ENCODE results near the gene SLC35A1.

The SLC35A1 gene

DNA sequence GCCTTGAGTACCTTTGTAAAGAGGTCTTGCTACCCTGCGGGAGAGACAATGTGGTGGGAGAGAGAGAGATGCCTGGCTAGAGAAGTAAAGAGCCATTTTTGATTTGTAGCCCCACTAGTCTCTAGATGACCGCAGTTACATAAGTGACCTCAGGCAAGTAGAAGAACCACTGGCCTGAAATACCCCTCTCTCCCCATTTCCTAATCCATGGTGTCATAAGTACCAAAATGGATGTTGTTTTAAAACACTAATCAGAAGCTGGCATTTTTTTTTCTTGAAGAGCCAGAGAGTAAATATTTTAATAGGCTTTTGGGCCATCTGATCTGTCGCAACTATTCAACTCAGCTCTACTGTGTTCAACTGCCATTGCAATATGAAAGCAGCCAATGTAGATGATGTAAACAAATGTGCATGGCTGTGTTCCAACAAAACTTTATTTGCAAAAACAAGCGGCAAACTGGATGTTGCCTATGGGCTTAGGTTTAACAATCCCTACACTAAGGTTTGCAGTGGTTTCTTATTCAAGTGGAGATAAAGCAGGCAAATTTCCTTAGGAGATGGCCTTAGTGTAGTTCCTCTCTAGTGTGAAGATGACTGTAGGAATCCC is 80.5 kb downstream of the SLC35A1 start:
- DNase-seq: no peak
- H3K4me2 ChIP-seq (ENCODE audit: low read length): no peak overlapping the region
- no peak overlapping the region for H3K23ac ChIP-seq (ENCODE audit: low read length)
- no peak overlapping the region for H2AK5ac ChIP-seq (ENCODE audit: low read length)
- H3K18ac ChIP-seq (ENCODE audit: low read length): no peak overlapping the region
- no peak overlapping the region for H3K14ac ChIP-seq (ENCODE audit: low read length)
- no CpG with 5 or more reads among the region's 4 CpGs for WGBS (ENCODE audit: extremely low coverage, insufficient coverage, insufficient read length)
- no peak overlapping the region for H3K27ac ChIP-seq (ENCODE audit: low read depth, low read length)
- H3K4me1 ChIP-seq (ENCODE audit: control insufficient read depth in 1 of 2, insufficient read depth in 2 of 2, low read length in 2 of 2): peaks cover 0 to under 1% of the 10 kb centered on the region in 2 experiments
- no peak overlapping the region for H2BK120ac ChIP-seq (ENCODE audit: insufficient read depth, low read length, poor library complexity)
- H2AFZ ChIP-seq (ENCODE audit: insufficient read depth, low read length, poor library complexity): no peak overlapping the region
- no peak overlapping the region for H3K9ac ChIP-seq (ENCODE audit: low read length)
- H4K8ac ChIP-seq (ENCODE audit: low read depth, low read length): no peak overlapping the region
- H4K12ac ChIP-seq (ENCODE audit: low read depth, low read length): no peak overlapping the region
- H3K79me2 ChIP-seq (ENCODE audit: control insufficient read depth, insufficient read depth, low read length, poor library complexity): no peaks in the 10 kb centered on the region
- H3K79me1 ChIP-seq (ENCODE audit: low read length): no peaks in the 10 kb centered on the region
- H2BK12ac ChIP-seq (ENCODE audit: low read length): no peak overlapping the region
- no peaks in the 10 kb centered on the region for H3K27me3 ChIP-seq (ENCODE audit: insufficient read depth, low read length)
- no peaks in the 10 kb centered on the region for H3K9me3 ChIP-seq (ENCODE audit: insufficient read depth, low read depth, low read length)
- no peak overlapping the region for H3K4me3 ChIP-seq (ENCODE audit: low read depth, low read length)
- no peak overlapping the region for H2BK5ac ChIP-seq (ENCODE audit: low read depth, low read length, poor library complexity)
- H3K4ac ChIP-seq (ENCODE audit: low read depth, low read length): peak overlapping the region; percentile 27
- no peak overlapping the region for H4K91ac ChIP-seq (ENCODE audit: low read depth, low read length)
- peaks cover 10 to 11% of the 10 kb centered on the region in 2 experiments for H3K36me3 ChIP-seq (ENCODE audit: control insufficient read depth in 1 of 2, insufficient read depth in 2 of 2, low read length in 2 of 2)

DNA sequence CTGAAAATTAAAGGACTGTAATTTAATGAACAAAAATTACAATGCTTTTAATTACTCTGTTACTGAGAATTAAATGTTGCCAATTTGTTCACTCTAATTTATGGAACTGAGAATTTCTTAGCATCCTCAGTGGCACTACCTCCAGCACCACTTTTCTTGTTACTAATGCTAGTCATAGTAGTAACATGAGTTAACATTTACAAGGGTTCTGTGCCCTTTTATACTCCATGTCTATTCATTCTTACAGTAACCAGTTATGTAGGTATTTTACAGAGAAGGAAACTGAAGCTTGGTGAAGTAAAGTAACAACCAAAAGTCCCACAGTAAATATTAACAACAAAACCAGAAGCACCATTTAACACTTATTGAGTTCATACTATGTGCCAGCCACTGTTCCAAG is 82.7 kb downstream of the SLC35A1 start:
- Histone ChIP-seq H3K23ac (ENCODE audit: low read length) (no peak overlapping the region), H3K27ac (ENCODE audit: low read depth, low read length) (no peak overlapping the region), H3K27me3 (ENCODE audit: insufficient read depth, low read length) (no peaks in the 10 kb centered on the region), H3K4me3 (ENCODE audit: low read depth, low read length) (no peak overlapping the region), H3K4ac (ENCODE audit: low read depth, low read length) (no peak overlapping the region), H3K79me1 (ENCODE audit: low read length) (no peaks in the 10 kb centered on the region), H3K4me1 (ENCODE audit: control insufficient read depth in 1 of 2, insufficient read depth in 2 of 2, low read length in 2 of 2) (peaks cover 0 to 2% of the 10 kb centered on the region in 2 experiments), H2AK5ac (ENCODE audit: low read length) (no peak overlapping the region), H2BK5ac (ENCODE audit: low read depth, low read length, poor library complexity) (no peak overlapping the region), H3K36me3 (ENCODE audit: control insufficient read depth in 1 of 2, insufficient read depth in 2 of 2, low read length in 2 of 2) (peaks cover 9 to 10% of the 10 kb centered on the region in 2 experiments), H3K18ac (ENCODE audit: low read length) (no peak overlapping the region), H3K79me2 (ENCODE audit: control insufficient read depth, insufficient read depth, low read length, poor library complexity) (no peaks in the 10 kb centered on the region), H4K8ac (ENCODE audit: low read depth, low read length) (no peak overlapping the region), H2AFZ (ENCODE audit: insufficient read depth, low read length, poor library complexity) (no peak overlapping the region), H4K91ac (ENCODE audit: low read depth, low read length) (no peak overlapping the region), H3K9me3 (ENCODE audit: insufficient read depth, low read depth, low read length) (no peaks in the 10 kb centered on the region), H2BK12ac (ENCODE audit: low read length) (no peak overlapping the region), H4K12ac (ENCODE audit: low read depth, low read length) (no peak overlapping the region), H3K4me2 (ENCODE audit: low read length) (no peak overlapping the region), H3K14ac (ENCODE audit: low read length) (no peak overlapping the region), H2BK120ac (ENCODE audit: insufficient read depth, low read length, poor library complexity) (no peak overlapping the region), H3K9ac (ENCODE audit: low read length) (no peak overlapping the region)
- no peak for DNase-seq

DNA sequence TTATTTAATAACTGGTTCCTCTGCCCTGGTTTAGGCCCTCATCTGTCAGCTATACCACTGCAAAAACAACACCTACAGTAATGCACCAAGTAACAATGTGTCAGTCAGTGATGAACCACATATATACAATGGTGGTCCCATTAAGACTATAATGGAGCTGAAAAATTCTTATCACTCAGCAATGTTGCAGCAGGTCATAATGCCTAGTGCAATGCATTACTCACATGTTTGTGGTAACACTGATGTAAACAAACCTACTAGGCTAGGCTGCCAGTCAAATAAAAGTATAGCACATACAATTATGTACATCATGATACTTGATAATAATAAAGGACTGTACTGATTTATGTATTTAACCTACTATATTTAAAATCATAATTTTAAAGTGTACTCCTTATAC is 85.7 kb downstream of the SLC35A1 start:
- Histone ChIP-seq H2BK12ac (ENCODE audit: low read length) (no peak overlapping the region), H2AFZ (ENCODE audit: insufficient read depth, low read length, poor library complexity) (no peak overlapping the region)

DNA sequence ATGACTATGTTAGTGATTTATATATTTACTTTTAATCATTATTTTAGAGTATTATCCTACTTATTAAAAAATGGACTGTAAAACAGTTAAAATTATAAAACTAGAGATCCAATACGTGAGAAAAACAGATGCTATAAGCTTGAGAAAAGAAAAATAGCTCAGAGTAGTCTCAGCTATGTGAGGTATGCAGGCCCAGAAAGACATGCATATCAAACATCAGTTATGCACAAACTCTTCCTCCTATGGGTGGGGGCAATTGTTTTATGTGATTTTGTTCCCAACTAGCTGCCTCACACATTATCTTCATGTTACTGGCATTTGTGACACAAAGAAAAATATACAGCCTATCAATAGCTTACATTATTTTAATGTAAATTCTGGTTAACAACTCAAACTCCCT is 88.2 kb downstream of the SLC35A1 start:
- no peak overlapping the region for H2BK120ac ChIP-seq (ENCODE audit: insufficient read depth, low read length, poor library complexity)

More for the DNA sequence above, 85.7 kb downstream of the SLC35A1 start:
- no peak overlapping the region for H3K4me3 ChIP-seq (ENCODE audit: low read depth, low read length)
- H3K9me3 ChIP-seq (ENCODE audit: insufficient read depth, low read depth, low read length): no peaks in the 10 kb centered on the region
- no peak for DNase-seq
- no peak overlapping the region for H3K14ac ChIP-seq (ENCODE audit: low read length)
- no peak overlapping the region for H2AK5ac ChIP-seq (ENCODE audit: low read length)
- H2BK5ac ChIP-seq (ENCODE audit: low read depth, low read length, poor library complexity): no peak overlapping the region
- no peak overlapping the region for H4K8ac ChIP-seq (ENCODE audit: low read depth, low read length)
- H3K4me2 ChIP-seq (ENCODE audit: low read length): no peak overlapping the region
- H4K91ac ChIP-seq (ENCODE audit: low read depth, low read length): no peak overlapping the region
- H3K79me1 ChIP-seq (ENCODE audit: low read length): no peaks in the 10 kb centered on the region
- no peak overlapping the region for H3K18ac ChIP-seq (ENCODE audit: low read length)
- no peak overlapping the region for H3K23ac ChIP-seq (ENCODE audit: low read length)
- H3K36me3 ChIP-seq (ENCODE audit: control insufficient read depth in 1 of 2, insufficient read depth in 2 of 2, low read length in 2 of 2): peaks cover 11 to 15% of the 10 kb centered on the region in 2 experiments
- no peaks in the 10 kb centered on the region for H3K27me3 ChIP-seq (ENCODE audit: insufficient read depth, low read length)
- H2BK120ac ChIP-seq (ENCODE audit: insufficient read depth, low read length, poor library complexity): no peak overlapping the region
- no peak overlapping the region for H3K9ac ChIP-seq (ENCODE audit: low read length)
- H3K79me2 ChIP-seq (ENCODE audit: control insufficient read depth, insufficient read depth, low read length, poor library complexity): no peaks in the 10 kb centered on the region
- H3K4me1 ChIP-seq (ENCODE audit: control insufficient read depth in 1 of 2, insufficient read depth in 2 of 2, low read length in 2 of 2): peaks cover 0 to 2% of the 10 kb centered on the region in 2 experiments
- no peak overlapping the region for H3K27ac ChIP-seq (ENCODE audit: low read depth, low read length)
- H4K12ac ChIP-seq (ENCODE audit: low read depth, low read length): no peak overlapping the region
- no peak overlapping the region for H3K4ac ChIP-seq (ENCODE audit: low read depth, low read length)

More for the DNA sequence above, 88.2 kb downstream of the SLC35A1 start:
- Histone ChIP-seq H4K8ac (ENCODE audit: low read depth, low read length) (no peak overlapping the region), H3K4me3 (ENCODE audit: low read depth, low read length) (no peak overlapping the region), H3K14ac (ENCODE audit: low read length) (no peak overlapping the region), H3K18ac (ENCODE audit: low read length) (no peak overlapping the region), H4K12ac (ENCODE audit: low read depth, low read length) (no peak overlapping the region), H2AK5ac (ENCODE audit: low read length) (no peak overlapping the region), H3K4ac (ENCODE audit: low read depth, low read length) (no peak overlapping the region), H3K36me3 (ENCODE audit: control insufficient read depth in 1 of 2, insufficient read depth in 2 of 2, low read length in 2 of 2) (peaks cover 11% of the 10 kb centered on the region in 2 experiments), H3K27ac (ENCODE audit: low read depth, low read length) (no peak overlapping the region), H3K79me1 (ENCODE audit: low read length) (no peaks in the 10 kb centered on the region), H3K27me3 (ENCODE audit: insufficient read depth, low read length) (no peaks in the 10 kb centered on the region), H4K91ac (ENCODE audit: low read depth, low read length) (no peak overlapping the region), H3K23ac (ENCODE audit: low read length) (no peak overlapping the region), H3K4me1 (ENCODE audit: control insufficient read depth in 1 of 2, insufficient read depth in 2 of 2, low read length in 2 of 2) (peaks cover 0 to 2% of the 10 kb centered on the region in 2 experiments), H2BK5ac (ENCODE audit: low read depth, low read length, poor library complexity) (no peak overlapping the region), H3K9me3 (ENCODE audit: insufficient read depth, low read depth, low read length) (no peaks in the 10 kb centered on the region), H2AFZ (ENCODE audit: insufficient read depth, low read length, poor library complexity) (no peak overlapping the region), H3K9ac (ENCODE audit: low read length) (no peak overlapping the region), H2BK12ac (ENCODE audit: low read length) (no peak overlapping the region), H3K79me2 (ENCODE audit: control insufficient read depth, insufficient read depth, low read length, poor library complexity) (no peaks in the 10 kb centered on the region), H3K4me2 (ENCODE audit: low read length) (no peak overlapping the region)
- WGBS (ENCODE audit: extremely low coverage, insufficient coverage, insufficient read length): no CpG with 5 or more reads among the region's 1 CpG
- DNase-seq: peak in 1 of 2 donors; percentile 30
